ENCODE measurements around the gene SPSB1. TPM values are rescaled to one million over a fixed set of nuclear protein-coding genes. Genes with fewer than 3 reads are reported as not detected.
A peak's percentile ranks its signal among the peaks of the same experiment; 100 is the strongest.

SPSB1 gene
- total and polyA plus RNA-seq, 9 donors, result 4.4 to 11.2 (median 9.1) TPM

- Histone ChIP-seq H3K9me3 (replicated peaks; ENCODE audit: control insufficient read depth, low read depth, low read length) (no peaks in the 10 kb centered on the region), H3K36me3 (ENCODE audit: control insufficient read depth, insufficient read depth, low read length) (peaks cover 54% of the 10 kb centered on the region), H3K27me3 (ENCODE audit: control insufficient read depth, insufficient read depth, low read length) (no peaks in the 10 kb centered on the region), H3K4me3 (ENCODE audit: low read length) (no peak overlapping the region), H3K4me1 (ENCODE audit: control insufficient read depth, insufficient read depth, low read length) (peaks cover 20% of the 10 kb centered on the region), H3K27ac (ENCODE audit: low read length) (no peak overlapping the region)
- WGBS (ENCODE audit: insufficient coverage), result 94% methylated on average over 3 of the region's 7 CpGs
- DNase-seq, result no peak
Observed at GRCh38 chr1:9267827-9268581, 24.7 kb upstream of the SPSB1 start.

- no peak overlapping the region for H3K4me3 ChIP-seq (ENCODE audit: low read length)
Observed at GRCh38 chr1:9269078-9269501, 23.6 kb upstream of the SPSB1 start.

DNA sequence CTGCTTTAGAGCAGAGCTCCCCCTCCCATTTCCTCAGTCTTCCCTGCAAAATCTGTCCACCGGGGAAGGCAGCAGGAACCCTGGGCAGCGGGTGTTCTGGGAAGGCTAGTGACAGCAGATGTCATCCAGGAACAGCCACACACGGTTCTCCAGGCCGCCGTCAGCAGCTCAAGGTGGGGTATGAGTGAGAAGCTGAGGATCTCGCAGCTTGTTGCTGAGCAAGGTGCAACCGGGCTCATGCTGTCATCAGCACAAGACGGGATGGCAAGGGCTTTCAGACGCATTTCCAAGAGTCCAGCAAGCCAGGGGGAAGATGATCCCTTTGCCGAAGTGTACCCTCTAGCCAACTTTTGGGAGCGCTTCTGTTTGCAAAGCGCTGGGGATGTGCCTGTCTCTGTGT, 23.0 kb upstream of the SPSB1 start:
- WGBS (ENCODE audit: insufficient coverage), result 67% methylated on average over 10 of the region's 12 CpGs
- no peak overlapping the region for H3K4me3 ChIP-seq (ENCODE audit: low read length)
- peaks cover 38% of the 10 kb centered on the region for H3K36me3 ChIP-seq (ENCODE audit: control insufficient read depth, insufficient read depth, low read length)
- H3K4me1 ChIP-seq (ENCODE audit: control insufficient read depth, insufficient read depth, low read length), result peaks cover 20% of the 10 kb centered on the region
- H3K9me3 ChIP-seq (replicated peaks; ENCODE audit: control insufficient read depth, low read depth, low read length), result no peaks in the 10 kb centered on the region
- no peak for DNase-seq
- no peaks in the 10 kb centered on the region for H3K27me3 ChIP-seq (ENCODE audit: control insufficient read depth, insufficient read depth, low read length)
- H3K27ac ChIP-seq (ENCODE audit: low read length), result no peak overlapping the region

More at GRCh38 chr1:9269078-9269501, 23.6 kb upstream of the SPSB1 start:
- H3K9me3 ChIP-seq (replicated peaks; ENCODE audit: control insufficient read depth, low read depth, low read length), result no peaks in the 10 kb centered on the region
- 83% methylated on average over 13 of the region's 17 CpGs for WGBS (ENCODE audit: insufficient coverage)
- H3K27ac ChIP-seq (ENCODE audit: low read length), result no peak overlapping the region
- no peak for DNase-seq
- peaks cover 45% of the 10 kb centered on the region for H3K36me3 ChIP-seq (ENCODE audit: control insufficient read depth, insufficient read depth, low read length)
- H3K4me1 ChIP-seq (ENCODE audit: control insufficient read depth, insufficient read depth, low read length), result peaks cover 20% of the 10 kb centered on the region
- H3K27me3 ChIP-seq (ENCODE audit: control insufficient read depth, insufficient read depth, low read length), result no peaks in the 10 kb centered on the region

GRCh38 chr1:9270290-9270883, 22.3 kb upstream of the SPSB1 start:
- Histone ChIP-seq H3K4me3 (ENCODE audit: low read length) (no peak overlapping the region), H3K36me3 (ENCODE audit: control insufficient read depth, insufficient read depth, low read length) (peaks cover 32% of the 10 kb centered on the region), H3K27me3 (ENCODE audit: control insufficient read depth, insufficient read depth, low read length) (no peaks in the 10 kb centered on the region), H3K9me3 (replicated peaks; ENCODE audit: control insufficient read depth, low read depth, low read length) (no peaks in the 10 kb centered on the region), H3K4me1 (ENCODE audit: control insufficient read depth, insufficient read depth, low read length) (peaks cover 26% of the 10 kb centered on the region), H3K27ac (ENCODE audit: low read length) (no peak overlapping the region)
- no peak for DNase-seq
- 33% methylated on average over 13 of the region's 15 CpGs for WGBS (ENCODE audit: insufficient coverage)

DNA sequence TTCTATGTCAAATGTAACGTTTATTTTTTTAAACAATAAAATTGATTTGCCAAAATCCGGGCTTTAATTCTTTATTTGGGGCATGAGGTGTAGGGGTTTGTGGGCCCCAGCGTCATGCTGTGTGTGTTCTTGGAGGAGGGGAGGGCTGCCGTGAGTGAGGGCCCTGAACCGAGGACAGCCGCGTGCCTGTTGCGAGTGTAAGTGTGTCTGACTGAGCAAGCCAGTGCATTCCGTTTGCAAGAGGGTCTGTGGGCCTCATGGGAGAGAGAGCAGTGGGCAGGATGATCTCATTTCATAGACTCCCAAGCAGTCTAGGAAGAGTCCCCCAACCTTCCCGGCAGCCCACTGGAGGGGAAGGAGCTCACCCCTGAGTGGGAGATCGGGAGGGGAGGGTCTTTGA, 21.4 kb upstream of the SPSB1 start:
- no peaks in the 10 kb centered on the region for H3K9me3 ChIP-seq (replicated peaks; ENCODE audit: control insufficient read depth, low read depth, low read length)
- H3K4me1 ChIP-seq (ENCODE audit: control insufficient read depth, insufficient read depth, low read length), result peaks cover 33% of the 10 kb centered on the region
- peaks cover 23% of the 10 kb centered on the region for H3K36me3 ChIP-seq (ENCODE audit: control insufficient read depth, insufficient read depth, low read length)
- no peak overlapping the region for H3K4me3 ChIP-seq (ENCODE audit: low read length)
- no peak overlapping the region for H3K27ac ChIP-seq (ENCODE audit: low read length)
- no peaks in the 10 kb centered on the region for H3K27me3 ChIP-seq (ENCODE audit: control insufficient read depth, insufficient read depth, low read length)
- DNase-seq, result no peak
- WGBS (ENCODE audit: insufficient coverage), result 50% methylated on average over 5 of the region's 11 CpGs

DNA sequence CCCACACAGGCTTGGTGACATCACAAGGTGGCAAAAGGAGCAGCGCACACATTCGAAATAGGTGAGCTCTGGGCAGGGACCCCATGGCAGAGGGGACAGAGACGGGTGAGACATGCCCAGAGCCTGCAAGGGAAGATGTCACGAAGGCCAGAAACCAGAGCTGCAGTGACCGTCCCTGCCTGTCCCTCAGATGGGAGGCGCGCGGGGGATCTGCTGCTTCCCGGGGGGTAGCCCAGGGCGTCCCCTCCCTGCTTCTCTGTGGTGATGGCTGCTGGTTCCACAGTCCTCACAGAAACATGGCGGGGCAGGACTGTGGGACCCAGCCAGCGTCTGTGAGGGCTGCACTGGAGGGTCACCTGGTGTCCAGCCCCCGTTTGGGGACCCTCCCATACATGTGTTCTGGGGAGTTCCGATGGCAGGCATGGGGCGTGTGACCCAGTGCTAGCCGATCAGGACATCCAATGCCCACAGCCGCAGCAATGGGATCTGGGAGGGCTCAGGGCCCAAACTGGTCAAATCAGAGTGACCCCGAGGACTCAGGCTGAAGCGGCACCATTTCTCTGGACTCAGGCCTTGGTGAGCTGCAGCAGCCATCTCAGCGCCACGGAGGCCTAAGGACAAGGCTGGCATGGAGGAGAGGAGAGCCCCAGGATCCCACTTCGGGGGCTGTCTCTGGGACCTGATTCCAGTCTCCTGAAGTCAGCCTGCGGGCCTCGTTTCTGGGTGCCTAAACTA, 20.7 kb upstream of the SPSB1 start:
- Histone ChIP-seq H3K27me3 (ENCODE audit: control insufficient read depth, insufficient read depth, low read length) (no peaks in the 10 kb centered on the region), H3K4me3 (ENCODE audit: low read length) (no peak overlapping the region), H3K36me3 (ENCODE audit: control insufficient read depth, insufficient read depth, low read length) (peaks cover 19% of the 10 kb centered on the region), H3K27ac (ENCODE audit: low read length) (no peak overlapping the region), H3K4me1 (ENCODE audit: control insufficient read depth, insufficient read depth, low read length) (peaks cover 33% of the 10 kb centered on the region), H3K9me3 (replicated peaks; ENCODE audit: control insufficient read depth, low read depth, low read length) (no peaks in the 10 kb centered on the region)
- DNase-seq, result no peak
- WGBS (ENCODE audit: insufficient coverage), result 95% methylated on average over 19 of the region's 24 CpGs

GRCh38 chr1:9273177-9273576, 19.5 kb upstream of the SPSB1 start:
- DNase-seq, result no peak
- 69% methylated on average over 10 of the region's 11 CpGs for WGBS (ENCODE audit: insufficient coverage)

GRCh38 chr1:9275161-9275560, 17.5 kb upstream of the SPSB1 start:
- 69% methylated on average over 10 of the region's 10 CpGs for WGBS (ENCODE audit: insufficient coverage)
- DNase-seq, result no peak
- peaks cover under 1% of the 10 kb centered on the region for H3K36me3 ChIP-seq (ENCODE audit: control insufficient read depth, insufficient read depth, low read length)
- H3K9me3 ChIP-seq (replicated peaks; ENCODE audit: control insufficient read depth, low read depth, low read length), result no peaks in the 10 kb centered on the region
- H3K27me3 ChIP-seq (ENCODE audit: control insufficient read depth, insufficient read depth, low read length), result peaks cover 2% of the 10 kb centered on the region
- no peak overlapping the region for H3K4me3 ChIP-seq (ENCODE audit: low read length)
- H3K27ac ChIP-seq (ENCODE audit: low read length), result no peak overlapping the region
- peaks cover 37% of the 10 kb centered on the region for H3K4me1 ChIP-seq (ENCODE audit: control insufficient read depth, insufficient read depth, low read length)

More at GRCh38 chr1:9273177-9273576, 19.5 kb upstream of the SPSB1 start:
- Histone ChIP-seq H3K4me3 (ENCODE audit: low read length) (no peak overlapping the region), H3K9me3 (replicated peaks; ENCODE audit: control insufficient read depth, low read depth, low read length) (no peaks in the 10 kb centered on the region), H3K27me3 (ENCODE audit: control insufficient read depth, insufficient read depth, low read length) (no peaks in the 10 kb centered on the region), H3K27ac (ENCODE audit: low read length) (no peak overlapping the region), H3K4me1 (ENCODE audit: control insufficient read depth, insufficient read depth, low read length) (peaks cover 27% of the 10 kb centered on the region), H3K36me3 (ENCODE audit: control insufficient read depth, insufficient read depth, low read length) (peaks cover 12% of the 10 kb centered on the region)

- H3K9me3 ChIP-seq (replicated peaks; ENCODE audit: control insufficient read depth, low read depth, low read length), result no peaks in the 10 kb centered on the region
- H3K4me1 ChIP-seq (ENCODE audit: control insufficient read depth, insufficient read depth, low read length), result peaks cover 36% of the 10 kb centered on the region
- H3K4me3 ChIP-seq (ENCODE audit: low read length), result no peak overlapping the region
- no peaks in the 10 kb centered on the region for H3K36me3 ChIP-seq (ENCODE audit: control insufficient read depth, insufficient read depth, low read length)
- H3K27me3 ChIP-seq (ENCODE audit: control insufficient read depth, insufficient read depth, low read length), result peaks cover 4% of the 10 kb centered on the region
- DNase-seq, result no peak
- WGBS (ENCODE audit: insufficient coverage), result 58% methylated on average over 12 of the region's 12 CpGs
- no peak overlapping the region for H3K27ac ChIP-seq (ENCODE audit: low read length)
Observed at GRCh38 chr1:9275567-9276034, 17.1 kb upstream of the SPSB1 start.

GRCh38 chr1:9278116-9278515, 14.6 kb upstream of the SPSB1 start:
- DNase-seq, result peak; percentile 84
- H3K4me3 ChIP-seq (ENCODE audit: low read length), result no peak overlapping the region
- no peak overlapping the region for H3K27ac ChIP-seq (ENCODE audit: low read length)
- no CpG with 5 or more reads among the region's 5 CpGs for WGBS (ENCODE audit: insufficient coverage)
- H3K27me3 ChIP-seq (ENCODE audit: control insufficient read depth, insufficient read depth, low read length), result peaks cover 10% of the 10 kb centered on the region
- H3K36me3 ChIP-seq (ENCODE audit: control insufficient read depth, insufficient read depth, low read length), result no peaks in the 10 kb centered on the region
- peaks cover 44% of the 10 kb centered on the region for H3K4me1 ChIP-seq (ENCODE audit: control insufficient read depth, insufficient read depth, low read length)
- H3K9me3 ChIP-seq (replicated peaks; ENCODE audit: control insufficient read depth, low read depth, low read length), result no peaks in the 10 kb centered on the region
